ENCODE results near the gene ARMC9. TPM values are rescaled to one million over a fixed set of nuclear protein-coding genes. Genes with fewer than 3 reads are reported as not detected.

ARMC9 gene
- total RNA-seq, 1 donor from 2014 or later, result 67.8 TPM

GRCh38 chr2:231380307-231380706, 181.9 kb downstream of the ARMC9 start:
- no peak for DNase-seq (ENCODE audit: low read depth)

- DNase-seq (ENCODE audit: low read depth), result no peak
These were observed 182.8 kb downstream of the ARMC9 start for GRCh38 chr2:231380991-231381847.

GRCh38 chr2:231382116-231382515, 183.7 kb downstream of the ARMC9 start:
- no peak for DNase-seq (ENCODE audit: low read depth)

GRCh38 chr2:231383416-231384108, 185.1 kb downstream of the ARMC9 start:
- no peak for DNase-seq (ENCODE audit: low read depth)

GRCh38 chr2:231384109-231384435, 185.6 kb downstream of the ARMC9 start:
- DNase-seq (ENCODE audit: low read depth), result no peak

- peak; percentile 33 for DNase-seq (ENCODE audit: low read depth)
These were observed 186.5 kb downstream of the ARMC9 start for GRCh38 chr2:231384970-231385369.

- no peak for DNase-seq (ENCODE audit: low read depth)
These were observed 187.0 kb downstream of the ARMC9 start for GRCh38 chr2:231385429-231385828.

GRCh38 chr2:231386446-231386845, 188.0 kb downstream of the ARMC9 start:
- peak; percentile 84 for DNase-seq (ENCODE audit: low read depth)

- DNase-seq (ENCODE audit: low read depth), result no peak
These were observed 189.7 kb downstream of the ARMC9 start for GRCh38 chr2:231387904-231388724.

- no peak for DNase-seq (ENCODE audit: low read depth)
These were observed 190.4 kb downstream of the ARMC9 start for GRCh38 chr2:231388725-231389346.

- no peak for DNase-seq (ENCODE audit: low read depth)
These were observed 192.2 kb downstream of the ARMC9 start for GRCh38 chr2:231390667-231391066.

GRCh38 chr2:231391981-231392380, 193.6 kb downstream of the ARMC9 start:
- DNase-seq (ENCODE audit: low read depth), result no peak

GRCh38 chr2:231392431-231393148, 194.2 kb downstream of the ARMC9 start:
- no peak for DNase-seq (ENCODE audit: low read depth)

- DNase-seq (ENCODE audit: low read depth), result no peak
These were observed 195.0 kb downstream of the ARMC9 start for GRCh38 chr2:231393149-231394131.

- no peak for DNase-seq (ENCODE audit: low read depth)
These were observed 196.0 kb downstream of the ARMC9 start for GRCh38 chr2:231394211-231395141.

GRCh38 chr2:231395188-231396057, 197.0 kb downstream of the ARMC9 start, which contains the start of gene B3GNT7:
B3GNT7 (plus strand) TSS chr2:231395710; CDS start chr2:231395804, 94 bp downstream.
- DNase-seq (ENCODE audit: low read depth), result no peak

- no peak for DNase-seq (ENCODE audit: low read depth)
These were observed 197.8 kb downstream of the ARMC9 start for GRCh38 chr2:231396058-231396821.

Measured in renal cortical epithelial cell (primary cell).